HepG2 (cell line): ENCODE measurements around the gene TRIM37. TPM values are rescaled to one million over a fixed set of nuclear protein-coding genes. Genes with fewer than 3 reads are reported as not detected.

Experiments
- CHCHD3 ChIP-seq: sonication (generic); formaldehyde crosslinking; IDR thresholded peaks from 2 replicates; pipeline ENCODE4 v1.8.0; 2022; ENCODE audit warnings: mild to moderate bottlenecking, missing genetic modification reagents, moderate library complexity
- ERF ChIP-seq: IDR thresholded peaks from 2 replicates; pipeline ENCODE4 v1.6.1; 2018; ENCODE audit warnings: missing biosample characterization, missing genetic modification reagents
- JARID2 ChIP-seq: sonication (generic); formaldehyde crosslinking; IDR thresholded peaks from 2 replicates; pipeline ENCODE4 v1.8.1; 2023; ENCODE audit warnings: missing genetic modification reagents, inconsistent platforms; ENCODE audit not compliant: insufficient replicate concordance
- KLF6 ChIP-seq: IDR thresholded peaks from 2 replicates; pipeline ENCODE4 v1.8.0; 2016; ENCODE audit warnings: missing biosample characterization, missing genetic modification reagents
- NRL ChIP-seq: sonication (generic); formaldehyde crosslinking; IDR thresholded peaks from 2 replicates; pipeline ENCODE4 v1.5.0; 2020; ENCODE audit warnings: missing genetic modification reagents, mild to moderate bottlenecking, moderate library complexity, borderline replicate concordance
- SMYD3 ChIP-seq: sonication (generic); formaldehyde crosslinking; IDR thresholded peaks from 2 replicates; pipeline ENCODE4 v1.8.1; 2023; ENCODE audit warnings: mild to moderate bottlenecking, missing genetic modification reagents
- TAF1 ChIP-seq: sonication (generic); formaldehyde crosslinking; IDR thresholded peaks from 2 replicates; pipeline ENCODE4 v1.4.0; 2020; ENCODE audit warnings: missing genetic modification reagents
- ZEB1 ChIP-seq: IDR thresholded peaks from 2 replicates; pipeline ENCODE4 v1.6.1; 2012; ENCODE audit warnings: mild to moderate bottlenecking, low read depth, inconsistent platforms; ENCODE audit not compliant: insufficient replicate concordance
- ZNF12 ChIP-seq: sonication (generic); formaldehyde crosslinking; IDR thresholded peaks from 2 replicates; pipeline ENCODE4 v1.5.0; 2020; ENCODE audit warnings: missing genetic modification reagents
- ZNF17 ChIP-seq: sonication (generic); formaldehyde crosslinking; IDR thresholded peaks from 2 replicates; pipeline ENCODE4 v1.5.0; 2020; ENCODE audit warnings: mild to moderate bottlenecking, missing genetic modification reagents
- ZNF747 ChIP-seq: sonication (generic); formaldehyde crosslinking; IDR thresholded peaks from 2 replicates; pipeline ENCODE4 v1.8.1; 2023; ENCODE audit warnings: missing genetic modification reagents, mild to moderate bottlenecking, borderline replicate concordance
- ZNF816 ChIP-seq: sonication (generic); formaldehyde crosslinking; IDR thresholded peaks from 2 replicates; pipeline ENCODE4 v1.8.0; 2022; ENCODE audit warnings: missing genetic modification reagents, mild to moderate bottlenecking, borderline replicate concordance
- polyA plus RNA-seq, 8 experiments: library from polyadenylated mRNA; depleted of rRNA in 3 of 8; stranded (reverse) in 7 of 8; unstranded in 1 of 8; fragments of >200 nt; fragmentation: Illumina TruSeq in 4 of 8; extraction: Trizol in 4 of 8; gene quantifications; 2 replicates each; pipeline versions ENCODE4 v1.2.1 to v1.2.3, GENCODE V29; 2011 to 2016; ENCODE audit warnings: low read depth in 4 of 8, missing spikeins in 1 of 8, mixed read lengths in 1 of 8; ENCODE audit not compliant: insufficient read depth in 1 of 8
- total RNA-seq, 5 experiments: library from RNA; depleted of rRNA; stranded (reverse); fragments of >200 nt; fragmentation: Illumina TruSeq; extraction: Trizol; gene quantifications; 2 replicates each; pipeline ENCODE4 v1.2.3, GENCODE V29; 2016; ENCODE audit warnings: low read depth in 1 of 5
- TF ChIP-seq, protein P1 (sequence below), 2 experiments: sonication (generic) in 1 of 2; formaldehyde crosslinking in 1 of 2; IDR thresholded peaks; 2 replicates each; pipeline versions ENCODE4 v1.6.1 to v1.9.0; 2014 to 2022; ENCODE audit warnings: antibody characterized with exemption in 1 of 2, borderline replicate concordance in 1 of 2, inconsistent platforms in 1 of 2, low read depth in 1 of 2, missing genetic modification reagents in 1 of 2

The TRIM37 gene
- total and polyA plus RNA-seq, 2 of the 13 experiments (the other 11 are each of a cell fraction or from before 2014, with no cell fraction given) = 12.4 to 39.1 TPM

DNA sequence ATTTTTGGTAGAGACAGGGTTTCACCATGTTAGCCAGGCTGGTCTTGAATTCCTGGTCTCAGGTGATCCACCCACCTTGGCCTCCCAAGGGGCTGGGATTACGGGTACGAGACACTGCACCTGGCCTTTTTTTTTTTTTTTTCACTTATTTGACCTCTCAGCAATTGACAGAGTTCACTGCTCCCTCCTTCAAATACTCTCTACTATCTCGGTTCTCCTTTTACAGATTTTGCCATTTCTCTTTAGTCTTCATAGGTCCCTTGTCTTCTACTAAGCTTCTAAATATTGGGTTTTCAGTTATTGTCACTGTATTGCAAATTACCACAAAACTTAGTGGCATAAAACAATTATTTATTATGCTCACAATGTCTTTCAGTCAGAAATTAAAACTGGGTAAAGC is 159.3 kb downstream of the TRIM37 start (continued):
- TF ChIP-seq, protein P1, sequence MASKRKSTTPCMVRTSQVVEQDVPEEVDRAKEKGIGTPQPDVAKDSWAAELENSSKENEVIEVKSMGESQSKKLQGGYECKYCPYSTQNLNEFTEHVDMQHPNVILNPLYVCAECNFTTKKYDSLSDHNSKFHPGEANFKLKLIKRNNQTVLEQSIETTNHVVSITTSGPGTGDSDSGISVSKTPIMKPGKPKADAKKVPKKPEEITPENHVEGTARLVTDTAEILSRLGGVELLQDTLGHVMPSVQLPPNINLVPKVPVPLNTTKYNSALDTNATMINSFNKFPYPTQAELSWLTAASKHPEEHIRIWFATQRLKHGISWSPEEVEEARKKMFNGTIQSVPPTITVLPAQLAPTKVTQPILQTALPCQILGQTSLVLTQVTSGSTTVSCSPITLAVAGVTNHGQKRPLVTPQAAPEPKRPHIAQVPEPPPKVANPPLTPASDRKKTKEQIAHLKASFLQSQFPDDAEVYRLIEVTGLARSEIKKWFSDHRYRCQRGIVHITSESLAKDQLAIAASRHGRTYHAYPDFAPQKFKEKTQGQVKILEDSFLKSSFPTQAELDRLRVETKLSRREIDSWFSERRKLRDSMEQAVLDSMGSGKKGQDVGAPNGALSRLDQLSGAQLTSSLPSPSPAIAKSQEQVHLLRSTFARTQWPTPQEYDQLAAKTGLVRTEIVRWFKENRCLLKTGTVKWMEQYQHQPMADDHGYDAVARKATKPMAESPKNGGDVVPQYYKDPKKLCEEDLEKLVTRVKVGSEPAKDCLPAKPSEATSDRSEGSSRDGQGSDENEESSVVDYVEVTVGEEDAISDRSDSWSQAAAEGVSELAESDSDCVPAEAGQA (IDR thresholded peaks at IDR 0.05; ENCODE audit: low read depth) = no peak
- TF ChIP-seq, protein P1 (CRISPR knock-in tag; IDR thresholded peaks at IDR 0.05; ENCODE audit: borderline replicate concordance) = no peak
- TF ChIP-seq CHCHD3 = no peak
- TF ChIP-seq JARID2 (CRISPR knock-in tag) = no peak
- no peak for TF ChIP-seq KLF6 (CRISPR knock-in tag)
- no peak for TF ChIP-seq TAF1 (CRISPR knock-in tag)
- TF ChIP-seq ZEB1 = no peak
- TF ChIP-seq ZNF17 (CRISPR knock-in tag) = no peak
- no peak for TF ChIP-seq ZNF747 (CRISPR knock-in tag)
- TF ChIP-seq ZNF816 (CRISPR knock-in tag) = no peak
- no peak for TF ChIP-seq ERF (CRISPR knock-in tag)
- TF ChIP-seq SMYD3 (CRISPR knock-in tag) = no peak
- no peak for TF ChIP-seq NRL (CRISPR knock-in tag)
- TF ChIP-seq ZNF12 (CRISPR knock-in tag) = no peak
- TF ChIP-seq, all 625 proteins: peak for 0
